Measurements from ENCODE around the gene WASHC3. TPM values are rescaled to one million over a fixed set of nuclear protein-coding genes. Genes with fewer than 3 reads are reported as not detected.

WASHC3 gene
- total and polyA plus RNA-seq, 11 donors, result 34.8 to 65.5 (median 43.0) TPM

DNA sequence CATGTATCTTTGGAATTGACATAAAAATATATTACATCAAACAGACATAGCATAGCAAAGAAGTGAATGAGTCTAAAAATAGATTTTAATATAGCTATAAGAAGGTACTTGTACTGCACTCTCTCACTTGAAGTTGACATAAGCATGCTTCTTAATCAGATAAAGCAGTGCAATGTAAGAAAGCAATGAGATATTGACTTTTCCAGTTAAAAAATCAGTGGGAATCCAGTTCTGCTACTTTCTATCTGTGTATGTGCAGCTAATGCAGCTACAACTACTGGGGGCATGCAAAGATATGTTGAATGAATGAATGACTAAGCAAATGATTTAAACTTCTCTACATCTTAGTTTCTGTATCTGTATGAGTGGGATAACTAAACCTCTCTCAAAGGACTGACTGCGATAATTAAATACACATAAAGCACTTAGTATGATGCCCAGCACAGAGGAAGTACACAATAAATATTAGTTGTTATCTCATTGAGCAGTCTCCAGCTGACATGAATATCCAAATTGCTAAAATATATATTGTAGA is 10.3 kb downstream of the WASHC3 start:
- intact Hi-C loops (cut with DNase I), result no loop called here
- H3K36me3 ChIP-seq, result peaks cover 0 to 98% (median 84%) of the 10 kb centered on the region in 9 donors

DNA sequence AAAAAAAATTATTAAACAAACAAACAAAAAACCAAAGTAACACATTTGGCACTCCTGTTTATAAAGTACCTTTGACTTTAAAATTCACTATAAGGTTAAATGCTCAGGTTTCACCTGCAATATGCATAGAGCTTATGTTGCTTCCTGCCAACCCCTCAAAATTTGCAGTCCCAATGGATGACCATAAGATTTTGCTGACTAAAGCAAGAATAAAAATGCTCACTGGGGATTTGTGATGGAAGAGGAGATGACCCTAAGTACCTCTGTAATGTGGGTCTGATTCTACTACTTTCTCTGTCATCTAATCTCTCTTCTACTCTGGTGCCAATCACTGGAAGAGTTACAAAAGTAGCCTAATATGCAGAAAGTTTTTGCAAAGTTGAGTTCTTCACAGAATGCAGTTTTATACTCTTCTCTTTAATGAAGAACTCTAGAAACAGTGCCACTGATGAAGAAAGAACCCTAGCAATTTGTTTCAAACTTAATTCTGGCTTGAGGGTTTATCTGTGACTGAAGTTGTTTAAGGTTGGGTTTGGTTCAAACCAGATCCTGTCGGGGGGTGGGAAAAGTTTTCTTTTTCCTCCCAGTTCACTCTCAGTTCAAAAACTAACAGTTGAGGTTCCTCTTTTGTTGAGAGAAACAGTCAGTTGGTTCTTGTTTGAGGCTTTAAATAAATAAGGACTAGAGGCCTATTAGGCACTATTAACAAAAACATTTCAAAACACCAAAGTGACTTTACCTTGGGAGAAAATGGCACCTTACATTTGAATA is 10.9 kb downstream of the WASHC3 start:
- Histone ChIP-seq H3K36me3 (peaks cover 0 to 98% (median 84%) of the 10 kb centered on the region in 9 donors), H3K27me3 (no peaks in the 10 kb centered on the region), H3K4me1 (peaks cover 0 to 4% (median 0%) of the 10 kb centered on the region in 12 donors), H3K27ac (no peak overlapping the region), H3K9me3 (no peaks in the 10 kb centered on the region), H3K4me3 (no peak overlapping the region)
- intact Hi-C loops (cut with DNase I), result no loop called here
- WGBS, 4 donors, result 75 to 90% (median 86%) methylated on average over 1 of the region's 1 CpG
- DNase-seq (no peak), ATAC-seq (no peak)
- TF ChIP-seq POLR2A (IDR thresholded peaks at IDR 0.05) (no peak), CTCF (IDR thresholded peaks at IDR 0.05) (no peak)

More for the DNA sequence above, 10.3 kb downstream of the WASHC3 start:
- ATAC-seq (no peak), DNase-seq (no peak)
- H3K27me3 ChIP-seq, result no peaks in the 10 kb centered on the region
- H3K9me3 ChIP-seq, result no peaks in the 10 kb centered on the region
- H3K4me3 ChIP-seq, result no peak overlapping the region
- H3K4me1 ChIP-seq, result peaks cover 0 to 4% (median 0%) of the 10 kb centered on the region in 12 donors
- TF ChIP-seq POLR2A (IDR thresholded peaks at IDR 0.05) (no peak), CTCF (IDR thresholded peaks at IDR 0.05) (no peak)
- WGBS, 4 donors, result 92 to 99% (median 94%) methylated on average over 1 of the region's 1 CpG
- H3K27ac ChIP-seq, result no peak overlapping the region

- no peak for ATAC-seq
Measured at GRCh38 chr12:102043928-102044327, 17.9 kb downstream of the WASHC3 start.

More at GRCh38 chr12:102043928-102044327, 17.9 kb downstream of the WASHC3 start:
- 85 to 93% (median 87%) methylated on average over 1 of the region's 1 CpG for WGBS, 4 donors
- no peak for DNase-seq
- intact Hi-C loops (cut with DNase I), result no loop called here
- no peak for TF ChIP-seq POLR2A (IDR thresholded peaks at IDR 0.05)
- TF ChIP-seq CTCF (IDR thresholded peaks at IDR 0.05), result no peak
- H3K4me1 ChIP-seq, result no peaks in the 10 kb centered on the region
- H3K36me3 ChIP-seq, result peaks cover 0 to 100% (median 98%) of the 10 kb centered on the region in 9 donors
- no peaks in the 10 kb centered on the region for H3K27me3 ChIP-seq
- no peak overlapping the region for H3K27ac ChIP-seq
- H3K4me3 ChIP-seq, result no peak overlapping the region
- no peaks in the 10 kb centered on the region for H3K9me3 ChIP-seq

All from heart left ventricle (tissue), 16 donors.